ENCODE data around the gene RBM19.

The RBM19 gene

DNA sequence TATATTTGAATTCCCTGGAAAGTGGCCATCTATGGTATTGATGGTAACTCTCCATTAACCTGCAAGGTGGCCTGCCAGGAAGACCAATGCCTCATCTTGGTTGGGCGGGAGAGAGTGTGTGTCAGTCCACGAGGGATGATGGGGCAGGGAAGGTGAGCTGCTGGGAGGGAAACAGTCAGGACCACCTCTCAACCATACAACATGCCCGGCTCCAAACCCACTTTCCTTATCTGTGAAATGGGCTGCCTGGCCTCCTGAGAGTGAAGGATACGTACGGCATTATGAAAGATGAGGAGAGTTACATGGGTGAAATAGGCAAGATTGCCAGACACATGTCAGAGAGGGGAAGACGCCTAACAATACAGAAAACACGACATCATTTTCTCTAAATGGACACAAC, 70.9 kb downstream of the RBM19 start:
- DNase-seq (ENCODE audit: low read depth, low spot score) = no peak
- H3K4me3 ChIP-seq (ENCODE audit: low read length) = no peak overlapping the region

DNA sequence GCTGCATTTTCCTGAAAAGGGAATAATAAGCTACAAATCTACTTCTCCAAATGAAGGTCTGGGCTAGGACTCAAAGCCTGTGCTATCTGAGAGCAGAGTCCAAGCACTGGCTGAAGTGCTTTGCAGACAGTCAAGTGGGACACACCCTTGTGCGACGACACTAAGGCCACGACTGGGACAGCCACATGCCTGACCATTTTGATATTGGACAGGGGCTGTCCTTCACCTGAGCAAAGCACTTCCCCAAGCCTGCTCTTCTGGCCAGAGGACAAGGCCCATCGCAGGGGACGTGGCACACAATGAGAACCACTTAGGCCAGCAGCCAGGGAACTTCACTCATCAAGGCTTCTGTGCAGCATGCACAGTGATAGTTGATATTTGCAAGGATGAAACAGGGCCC, 71.4 kb downstream of the RBM19 start:
- no peak for DNase-seq (ENCODE audit: low read depth, low spot score)
- H3K4me3 ChIP-seq (ENCODE audit: low read length) = no peak overlapping the region

DNA sequence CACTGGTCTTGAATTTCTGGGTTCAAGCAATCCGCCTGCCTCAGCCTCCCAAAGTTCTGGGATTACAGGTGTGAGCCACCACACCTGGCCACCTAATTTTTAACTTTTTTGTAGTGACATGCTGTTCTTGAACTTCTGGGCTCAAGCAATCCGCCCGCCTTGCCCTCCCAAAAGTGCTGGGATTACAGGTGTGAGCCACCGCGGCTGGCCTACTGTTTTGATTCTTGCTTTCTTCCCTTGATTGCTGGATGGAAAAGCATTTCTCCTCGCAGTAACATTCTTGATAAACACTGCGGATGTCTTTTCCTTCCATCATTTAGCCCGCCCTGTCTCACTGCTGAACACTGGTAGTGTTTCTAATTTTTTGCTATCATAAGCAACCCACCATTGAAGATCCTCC, 72.9 kb downstream of the RBM19 start:
- DNase-seq (ENCODE audit: low read depth, low spot score) = no peak
- no peak overlapping the region for H3K4me3 ChIP-seq (ENCODE audit: low read length)

DNA sequence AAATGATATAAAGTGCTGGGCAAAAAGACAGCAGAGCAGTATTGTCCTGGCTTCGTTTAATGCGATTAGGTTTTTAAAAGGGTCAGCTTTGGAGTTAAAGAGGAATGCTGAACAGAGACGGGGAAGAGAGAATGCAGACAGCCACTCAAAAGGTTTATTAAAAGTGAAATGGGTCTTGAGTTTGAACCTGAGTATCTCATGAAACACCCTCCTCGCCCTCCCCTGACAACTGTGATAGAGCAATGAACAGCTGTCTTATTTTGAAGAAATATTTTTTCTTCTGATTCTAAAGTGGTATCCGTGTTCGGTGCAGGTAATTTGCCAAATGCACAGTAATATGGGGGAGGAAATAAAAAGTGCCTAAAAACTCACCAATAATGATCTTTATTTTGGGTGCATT, 73.6 kb downstream of the RBM19 start:
- no peak overlapping the region for H3K4me3 ChIP-seq (ENCODE audit: low read length)
- no peak for DNase-seq (ENCODE audit: low read depth, low spot score)

DNA sequence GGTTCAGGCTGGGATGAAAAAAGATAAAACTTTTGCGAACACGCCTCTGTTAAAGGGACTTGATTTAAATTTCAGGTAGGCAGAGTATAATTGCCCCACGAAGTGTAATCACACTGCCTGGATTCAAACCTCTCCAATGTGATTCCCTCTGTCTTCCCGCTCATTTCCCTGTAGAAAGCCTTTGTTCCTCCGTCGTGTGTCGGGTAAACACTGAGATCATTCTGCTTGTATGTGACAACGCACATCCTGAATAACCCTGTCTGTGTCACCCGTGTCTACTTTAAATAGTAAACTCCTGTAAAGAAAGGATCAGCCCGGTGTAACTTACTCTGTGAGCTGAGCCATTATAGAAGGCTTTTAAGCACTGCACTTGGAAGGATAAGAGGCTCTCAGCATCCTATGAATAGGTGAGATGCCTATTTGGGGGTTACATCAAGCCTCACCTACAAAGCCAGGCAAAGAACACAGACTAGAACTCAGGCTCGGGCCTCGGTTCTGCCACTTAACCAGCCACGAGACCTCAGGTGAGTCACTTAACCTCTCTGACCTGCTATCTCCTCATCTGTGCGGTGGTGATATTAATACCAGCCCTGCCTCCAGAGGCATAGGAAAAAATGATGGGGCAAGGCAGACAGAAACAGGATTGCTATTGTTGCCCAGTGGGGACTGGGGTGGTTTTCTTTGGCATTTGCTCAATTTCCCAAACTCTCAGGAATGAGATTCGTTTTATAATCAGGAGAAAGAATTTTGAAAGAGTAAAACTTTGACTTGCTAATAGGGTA, 74.2 kb downstream of the RBM19 start:
- no peak for DNase-seq (ENCODE audit: low read depth, low spot score)
- H3K4me3 ChIP-seq (ENCODE audit: low read length) = no peak overlapping the region

DNA sequence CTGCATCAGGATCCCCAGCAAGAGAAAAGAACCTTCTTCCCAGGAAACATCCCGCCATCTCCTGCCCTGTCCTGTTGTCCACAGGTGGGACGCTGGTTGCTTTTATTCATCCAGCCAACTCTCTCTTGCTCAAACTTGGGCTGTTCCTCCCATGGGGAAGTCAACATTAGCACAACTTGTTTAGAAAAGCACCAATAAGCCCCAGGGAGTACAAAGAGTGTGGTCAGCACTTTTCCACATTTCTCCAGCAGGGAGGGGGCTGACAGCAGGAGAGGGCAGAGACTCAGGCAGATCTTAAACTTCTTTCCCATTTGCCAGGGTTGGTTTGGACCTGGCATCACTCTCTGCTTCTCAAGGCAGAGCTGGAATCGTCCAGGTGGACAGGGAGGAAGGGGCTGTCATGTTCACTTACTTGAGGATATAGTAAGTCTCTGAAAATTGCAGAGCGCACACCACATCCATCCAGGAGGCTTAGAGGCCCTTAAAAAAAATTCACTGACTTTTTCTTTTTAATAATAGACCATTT, 74.9 kb downstream of the RBM19 start:
- DNase-seq (ENCODE audit: low read depth, low spot score) = no peak
- H3K4me3 ChIP-seq (ENCODE audit: low read length) = no peak overlapping the region

DNA sequence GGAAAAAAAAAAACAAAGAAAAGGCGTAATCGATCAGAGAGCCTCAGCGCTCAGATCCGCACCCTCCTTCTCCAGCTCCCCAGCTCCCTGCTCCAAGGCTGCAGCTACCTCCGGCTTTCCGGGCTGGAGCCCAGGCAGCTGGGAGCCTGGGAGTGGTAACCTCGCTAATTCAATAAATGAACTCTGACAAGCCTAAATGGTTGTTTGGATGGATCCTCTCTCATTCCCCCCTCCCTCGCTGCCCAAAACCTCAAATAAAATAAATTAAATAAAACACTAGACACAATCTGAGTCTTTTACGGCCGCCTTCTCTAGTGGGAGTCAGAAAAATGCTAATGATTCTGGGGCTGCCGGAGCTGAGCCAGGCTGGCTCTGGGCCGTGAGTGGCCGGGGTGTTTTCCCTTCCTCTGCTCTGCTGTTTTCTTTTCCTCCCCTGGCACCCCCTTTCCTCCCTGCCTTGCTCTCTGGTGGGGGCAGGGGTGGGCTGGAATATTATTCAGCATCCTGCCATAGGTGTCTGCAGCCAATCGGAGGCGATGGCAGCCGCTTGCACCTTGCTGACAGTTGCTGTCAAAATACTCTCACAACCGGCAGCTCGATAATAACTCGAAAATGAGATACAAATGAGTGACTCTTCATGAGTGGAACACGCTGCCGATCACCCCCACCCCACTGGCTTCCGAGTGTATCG, 76.1 kb downstream of the RBM19 start:
- H3K4me3 ChIP-seq (ENCODE audit: low read length) = no peak overlapping the region
- DNase-seq (ENCODE audit: low read depth, low spot score) = no peak

DNA sequence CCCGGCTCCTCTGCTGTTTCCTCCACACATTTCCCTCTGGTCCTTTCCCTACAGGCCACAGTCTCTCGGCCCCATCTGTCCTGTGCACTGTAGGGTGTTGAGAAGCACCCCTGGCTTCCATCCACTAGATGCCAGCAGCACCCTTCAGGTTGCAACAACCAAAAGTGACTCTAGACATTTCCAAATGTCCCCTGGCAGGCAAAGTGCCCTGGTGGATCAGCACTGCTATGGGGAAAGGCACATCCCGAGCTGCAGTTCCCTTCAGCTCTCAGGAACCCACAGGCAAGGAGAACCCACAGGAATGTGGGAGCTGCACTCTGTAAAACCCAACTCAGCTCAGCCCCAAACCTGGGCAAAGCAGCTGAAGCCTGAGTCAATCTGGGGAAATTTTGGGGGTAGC, 77.0 kb downstream of the RBM19 start:
- no peak overlapping the region for H3K4me3 ChIP-seq (ENCODE audit: low read length)
- DNase-seq (ENCODE audit: low read depth, low spot score) = no peak

DNA sequence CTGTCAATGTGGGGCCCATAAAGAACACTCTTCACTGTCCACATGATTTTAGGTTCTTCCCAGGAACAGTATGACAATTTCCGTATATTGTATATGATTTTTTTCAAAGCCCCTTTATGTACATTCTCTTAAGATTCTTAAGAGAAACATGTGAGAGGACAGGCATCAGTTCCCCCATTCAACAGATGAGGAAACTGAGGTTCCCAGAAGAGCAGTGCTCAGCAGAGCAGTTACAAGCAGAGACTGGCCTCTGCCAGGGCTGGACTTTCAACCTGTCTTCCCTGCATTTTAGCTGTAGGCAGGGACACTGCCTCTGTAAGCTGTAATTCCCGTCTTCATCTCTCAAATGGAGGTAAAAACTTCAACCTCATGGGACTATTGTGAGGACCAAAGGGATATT, 77.7 kb downstream of the RBM19 start:
- no peak for DNase-seq (ENCODE audit: low read depth, low spot score)
- no peak overlapping the region for H3K4me3 ChIP-seq (ENCODE audit: low read length)

DNA sequence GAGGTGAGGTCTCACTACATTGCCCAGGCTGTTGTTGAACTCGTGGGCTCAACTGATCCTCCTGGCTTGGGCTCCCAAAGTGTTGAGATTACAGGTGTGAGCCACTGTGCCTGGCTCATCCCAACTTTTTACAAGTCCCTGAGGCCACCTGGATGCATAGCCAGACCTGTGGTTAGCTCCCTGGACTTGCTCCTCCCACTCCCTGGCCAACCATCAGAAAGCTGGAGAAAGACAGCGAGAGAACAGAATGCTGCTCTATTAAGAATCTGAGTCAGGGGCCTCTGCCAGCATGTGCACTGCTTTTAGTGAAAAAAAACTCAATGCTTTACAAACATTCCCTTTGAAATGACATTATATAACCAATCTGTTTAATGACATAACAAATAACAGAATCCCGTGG, 78.2 kb downstream of the RBM19 start:
- no peak overlapping the region for H3K4me3 ChIP-seq (ENCODE audit: low read length)
- DNase-seq (ENCODE audit: low read depth, low spot score) = no peak

DNA sequence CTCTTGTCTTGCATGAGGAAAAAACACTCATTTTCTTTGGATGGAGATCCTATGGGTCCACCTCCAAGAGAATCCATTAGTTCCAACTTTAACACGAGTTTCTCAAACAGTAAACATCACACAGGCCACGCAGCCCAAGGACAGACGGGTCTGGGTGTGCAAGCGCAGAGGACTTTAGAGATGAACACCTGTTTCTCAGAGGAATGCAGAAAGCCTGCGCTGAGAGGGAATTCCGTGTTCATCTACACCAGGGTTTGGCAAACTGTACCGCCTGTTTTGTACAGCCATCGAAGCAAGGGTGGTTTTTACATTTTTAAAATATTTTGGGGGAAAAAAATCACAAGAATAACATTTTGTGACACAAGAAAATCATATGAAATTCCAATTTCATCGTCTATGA, 79.4 kb downstream of the RBM19 start:
- no peak overlapping the region for H3K4me3 ChIP-seq (ENCODE audit: low read length)
- DNase-seq (ENCODE audit: low read depth, low spot score) = no peak

DNA sequence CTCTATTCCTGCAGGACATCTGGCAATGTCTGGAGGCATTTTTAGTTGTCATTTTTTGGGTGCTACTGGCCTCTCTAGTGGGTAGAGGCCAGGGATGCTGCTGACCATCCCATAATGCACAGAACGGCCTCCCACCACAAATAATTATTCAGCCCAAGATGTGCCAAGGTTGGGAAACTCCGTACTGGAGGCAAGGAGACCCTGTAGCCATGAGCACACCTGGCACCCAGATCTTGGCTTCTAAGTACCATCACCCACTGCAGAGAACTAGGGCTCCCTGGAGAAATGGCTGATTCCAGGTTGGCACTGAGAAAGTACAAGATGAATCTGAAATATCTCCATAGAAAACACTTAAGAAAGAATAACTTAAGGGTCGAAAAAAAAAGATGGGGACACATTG, 81.7 kb downstream of the RBM19 start:
- no peak overlapping the region for H3K4me3 ChIP-seq (ENCODE audit: low read length)
- no peak for DNase-seq (ENCODE audit: low read depth, low spot score)

DNA sequence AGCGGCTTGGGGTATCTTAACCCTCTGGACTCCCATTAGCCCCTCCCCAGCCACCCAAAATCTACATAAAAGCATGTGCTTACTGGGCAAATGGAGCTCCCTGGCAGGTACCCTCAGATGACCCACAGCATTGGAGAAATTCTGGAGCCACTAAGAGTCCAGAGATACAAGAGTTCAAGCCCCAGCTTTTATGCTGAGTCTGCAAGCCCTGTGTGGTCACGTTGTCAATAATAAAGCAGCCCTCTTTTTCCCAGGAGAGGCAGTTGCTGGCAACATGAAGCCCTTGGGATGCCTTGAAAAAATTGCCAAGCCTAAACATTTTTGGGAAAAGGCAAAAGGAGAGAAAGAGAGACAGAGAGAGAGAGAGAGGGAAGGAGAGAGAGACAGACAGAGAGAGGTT, 83.4 kb downstream of the RBM19 start:
- no peak overlapping the region for H3K4me3 ChIP-seq (ENCODE audit: low read length)

DNA sequence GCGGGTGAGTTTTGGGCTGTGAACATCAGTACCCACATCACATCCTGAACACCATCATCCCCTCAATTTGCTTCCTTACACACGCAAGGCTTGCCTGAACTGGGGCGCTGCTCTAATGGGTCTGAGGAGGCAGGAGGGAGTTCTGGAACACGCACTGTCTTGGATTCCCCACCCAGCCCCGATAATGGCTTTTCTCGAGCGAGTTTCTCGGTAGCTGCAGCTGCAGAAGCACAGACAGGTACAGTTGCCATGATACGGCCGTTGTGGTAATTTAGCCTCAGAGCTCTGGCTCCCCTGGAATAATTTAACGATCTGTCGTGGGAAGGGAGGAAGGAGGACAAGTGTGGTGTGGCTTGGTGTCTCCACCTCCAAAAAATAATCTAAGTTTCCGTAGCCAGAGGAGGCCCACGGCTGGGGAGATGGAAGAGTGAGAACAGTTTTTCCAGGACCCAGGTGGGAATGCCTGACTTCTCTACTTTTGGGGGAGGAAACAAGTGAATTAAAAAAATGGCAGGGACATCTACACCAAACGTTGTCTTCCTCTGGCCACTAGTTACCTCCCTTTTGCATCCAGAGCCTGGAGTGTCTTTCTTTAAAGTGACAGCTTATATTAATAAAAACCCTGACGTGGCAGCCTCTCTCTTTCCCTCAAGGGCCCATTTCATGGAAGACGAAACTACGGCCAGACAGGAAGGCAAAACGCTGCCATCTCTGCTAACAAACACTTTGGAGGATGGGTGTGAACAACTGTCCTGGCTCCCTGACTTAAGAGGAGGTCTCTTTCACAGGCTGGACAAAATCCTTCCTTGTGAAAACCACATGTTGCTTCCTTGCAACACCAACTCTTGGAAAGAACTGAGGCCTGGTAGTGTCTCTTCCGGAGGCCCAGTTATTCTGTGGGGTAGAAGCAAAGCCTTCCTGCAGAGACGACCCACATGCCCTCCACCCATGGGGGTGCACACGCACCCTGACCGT, 84.8 kb downstream of the RBM19 start:
- no peak overlapping the region for H3K4me3 ChIP-seq (ENCODE audit: low read length)
- no peak for DNase-seq (ENCODE audit: low read depth, low spot score)

More for the DNA sequence above, 83.4 kb downstream of the RBM19 start:
- DNase-seq (ENCODE audit: low read depth, low spot score) = no peak

DNA sequence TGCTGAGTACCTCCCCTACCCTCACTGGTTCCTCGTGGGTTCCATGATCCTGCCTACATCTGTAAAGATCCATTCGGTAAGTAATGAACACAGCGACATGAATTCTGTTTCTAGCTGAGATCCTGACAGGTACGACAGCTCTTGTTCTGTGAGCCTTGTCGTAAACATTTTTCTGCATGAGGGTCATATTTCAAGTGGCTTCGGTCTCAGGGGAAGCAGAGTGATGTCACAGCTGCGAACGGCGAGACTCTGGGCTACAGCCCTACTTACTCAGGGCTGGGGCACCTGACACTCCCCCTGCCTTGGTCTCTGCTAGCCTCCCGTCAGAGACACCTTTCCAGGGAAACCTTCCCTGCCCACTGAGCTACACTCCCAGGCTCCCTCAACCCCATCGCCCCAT, 85.8 kb downstream of the RBM19 start:
- DNase-seq (ENCODE audit: low read depth, low spot score) = no peak
- H3K4me3 ChIP-seq (ENCODE audit: low read length) = no peak overlapping the region

DNA sequence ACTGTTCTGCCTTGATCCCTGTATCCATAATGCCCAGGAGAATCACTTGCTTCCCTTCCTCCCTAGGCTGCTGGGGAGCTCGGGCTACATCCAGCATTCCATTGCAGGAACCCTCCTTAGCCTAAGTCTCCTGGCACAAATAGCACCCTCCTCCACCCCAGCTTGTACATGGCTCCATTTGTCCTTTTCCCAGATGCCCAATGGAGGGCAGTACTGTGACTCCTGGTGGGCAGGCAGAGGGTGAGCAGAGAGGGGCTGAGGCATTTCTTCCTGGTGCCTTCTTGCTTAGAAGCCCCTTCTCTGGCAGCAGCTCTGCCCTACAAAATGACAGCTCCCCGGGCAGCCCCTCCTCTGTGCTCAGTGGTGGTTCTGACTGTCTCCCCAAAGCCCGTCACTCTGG, 86.5 kb downstream of the RBM19 start:
- no peak overlapping the region for H3K4me3 ChIP-seq (ENCODE audit: low read length)
- DNase-seq (ENCODE audit: low read depth, low spot score) = no peak

DNA sequence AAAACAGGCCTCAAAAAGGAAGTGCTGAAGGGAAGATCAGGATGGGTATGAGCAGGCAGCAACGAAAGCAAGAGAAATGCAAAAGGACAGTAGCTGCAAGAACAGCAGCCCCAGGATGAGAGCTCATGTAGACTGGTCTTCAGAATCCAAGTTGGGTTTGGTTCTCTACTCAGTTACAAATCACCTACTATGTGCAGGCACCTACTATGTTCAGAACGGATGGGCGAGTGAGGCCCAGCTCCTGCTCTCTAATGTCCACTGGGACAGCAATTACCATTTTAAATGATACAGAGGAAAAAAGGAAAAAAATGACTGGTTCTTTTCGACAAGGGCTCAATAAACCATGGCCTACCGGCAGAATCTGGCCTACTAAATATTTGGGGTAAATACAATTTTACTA, 88.5 kb downstream of the RBM19 start:
- no peak overlapping the region for H3K4me3 ChIP-seq (ENCODE audit: low read length)
- DNase-seq (ENCODE audit: low read depth, low spot score) = no peak

DNA sequence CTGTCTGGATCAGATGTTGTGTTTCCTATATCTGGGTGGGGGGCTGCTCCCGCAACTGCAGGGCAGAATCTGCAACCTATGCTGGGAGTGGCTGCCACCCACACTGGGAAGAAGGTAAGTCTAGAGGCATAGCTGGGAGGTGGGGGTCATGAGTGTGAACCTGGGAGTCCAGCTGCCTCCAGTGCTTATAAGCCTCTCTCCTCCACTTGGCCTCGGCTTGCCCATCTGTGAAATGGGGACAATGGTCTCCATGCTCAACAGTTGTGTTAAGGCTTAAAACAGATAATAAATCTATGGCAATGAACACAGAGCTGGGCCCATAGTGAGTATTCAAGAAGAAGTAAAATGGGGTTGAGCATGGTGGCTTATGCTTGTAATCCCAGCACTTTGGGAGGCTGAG, 90.0 kb downstream of the RBM19 start:
- no peak for DNase-seq (ENCODE audit: low read depth, low spot score)
- no peak overlapping the region for H3K4me3 ChIP-seq (ENCODE audit: low read length)

DNA sequence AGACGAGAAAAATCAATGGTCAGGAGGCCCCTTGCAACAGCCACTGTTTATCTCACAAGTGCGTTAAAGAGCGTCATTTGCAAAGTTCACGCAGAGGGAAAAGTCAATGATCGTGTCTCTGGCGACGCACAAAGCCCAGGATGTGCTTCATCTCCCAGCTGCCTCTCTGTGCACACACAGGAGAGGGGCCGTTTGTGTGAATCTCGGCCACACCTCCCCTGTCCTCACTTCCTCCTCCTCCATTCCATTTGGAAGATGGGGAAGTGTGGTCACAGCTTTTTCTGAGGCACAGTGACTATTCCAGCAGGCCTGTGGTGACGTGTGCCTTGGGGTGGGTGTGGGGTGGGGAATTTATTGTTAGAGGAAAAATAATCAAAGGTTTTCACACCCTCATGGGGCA, 90.4 kb downstream of the RBM19 start:
- no peak for DNase-seq (ENCODE audit: low read depth, low spot score)
- no peak overlapping the region for H3K4me3 ChIP-seq (ENCODE audit: low read length)

Measured in Jurkat, Clone E6-1 (cell line).